Memory B cell (primary cell): ENCODE results near the gene NUP210.
"Not testable (repeated sequence)": the region's sequence is repeated elsewhere in the genome, so short reads cannot be mapped to it uniquely, and the experiment has no call there.

Experiments
- ATAC-seq: fragments of 150-1000 bp; cut with Tn5 transposase; 2 replicates; pipeline ENCODE4 v1.10.0; 2021; ENCODE audit warnings: low read depth, mild to moderate bottlenecking, moderate library complexity
- DNase-seq, 2 donors: peaks; one replicate each; pipeline ENCODE4 v3.0.0; 2022; ENCODE audit warnings: low spot score in 2 of 2
- H3K27ac Mint-ChIP-seq: one replicate; pipeline ENCODE4 v1.8.0; 2022; ENCODE audit warnings: mild to moderate bottlenecking, moderate library complexity, mixed read lengths
- H3K27me3 Mint-ChIP-seq: one replicate; pipeline ENCODE4 v1.8.0; 2022; ENCODE audit warnings: mixed read lengths
- H3K36me3 Mint-ChIP-seq: one replicate; pipeline ENCODE4 v1.8.0; 2022; ENCODE audit warnings: mild to moderate bottlenecking, mixed read lengths
- H3K4me1 Mint-ChIP-seq: one replicate; pipeline ENCODE4 v1.8.0; 2022; ENCODE audit warnings: mixed read lengths
- H3K4me3 Mint-ChIP-seq: one replicate; pipeline ENCODE4 v1.8.0; 2022; ENCODE audit warnings: mild to moderate bottlenecking, moderate library complexity, mixed read lengths
- H3K9me3 Mint-ChIP-seq: one replicate; pipeline ENCODE4 v1.8.0; 2022; ENCODE audit warnings: mixed read lengths

NUP210 gene

DNA sequence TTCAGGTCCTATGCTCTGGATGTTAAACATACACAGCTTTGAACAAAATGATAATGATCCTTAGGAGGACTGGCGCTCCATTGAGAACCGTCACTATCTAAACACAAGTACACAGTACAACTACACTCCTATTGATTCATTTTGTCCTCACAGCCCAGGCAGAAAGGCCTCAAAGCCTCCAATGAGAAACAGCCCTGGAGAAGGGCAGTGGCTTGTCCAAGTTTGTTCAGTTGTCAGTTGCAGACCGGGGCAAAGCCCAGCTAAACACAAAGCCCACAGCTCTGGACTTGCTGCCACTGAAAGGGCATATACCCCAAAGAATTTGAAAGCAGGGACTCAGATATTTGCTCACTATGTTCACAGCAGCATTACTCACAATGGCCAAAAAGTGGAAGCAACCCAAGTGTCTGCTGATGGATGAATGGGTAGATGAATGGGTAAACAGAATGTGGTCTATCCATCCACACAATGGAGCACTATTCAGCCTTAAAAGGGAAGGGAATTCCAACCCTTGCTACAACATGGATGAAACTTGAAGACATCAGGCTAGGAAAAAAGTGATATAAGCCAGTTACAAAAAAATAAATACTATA, 34.7 kb downstream of the NUP210 start:
- no peak overlapping the region for H3K4me3 Mint-ChIP-seq
- H3K27ac Mint-ChIP-seq: peak overlapping the region; percentile 65
- peaks cover 35% of the 10 kb centered on the region for H3K36me3 Mint-ChIP-seq
- no peaks in the 10 kb centered on the region for H3K27me3 Mint-ChIP-seq
- no peaks in the 10 kb centered on the region for H3K9me3 Mint-ChIP-seq
- DNase-seq (no peak), ATAC-seq (no peak)
- peaks cover 12% of the 10 kb centered on the region for H3K4me1 Mint-ChIP-seq

DNA sequence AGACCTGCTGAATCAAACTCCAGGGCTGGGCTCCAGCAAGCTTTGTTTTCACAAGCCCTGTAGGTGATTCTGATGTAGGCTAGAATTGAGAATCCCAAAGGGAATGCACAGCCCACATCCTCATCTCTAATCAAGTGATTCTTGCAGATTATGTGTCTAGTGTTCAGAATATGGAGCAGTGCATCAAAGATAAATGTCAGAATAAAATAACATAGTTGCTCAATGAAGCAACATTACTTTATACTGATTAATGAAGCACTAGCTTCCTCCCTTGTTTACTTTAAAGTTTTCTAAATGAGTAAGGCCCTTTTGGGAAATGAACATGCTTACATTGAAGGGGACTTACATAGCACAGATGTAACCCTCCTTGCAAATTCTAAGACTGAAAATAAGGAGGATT, 39.2 kb downstream of the NUP210 start:
- Mint-ChIP-seq H3K9me3 (no peaks in the 10 kb centered on the region), H3K27me3 (no peaks in the 10 kb centered on the region), H3K4me1 (peaks cover 12% of the 10 kb centered on the region), H3K36me3 (peaks cover 30% of the 10 kb centered on the region), H3K4me3 (no peak overlapping the region), H3K27ac (no peak overlapping the region)
- no peak for ATAC-seq
- DNase-seq: no peak

DNA sequence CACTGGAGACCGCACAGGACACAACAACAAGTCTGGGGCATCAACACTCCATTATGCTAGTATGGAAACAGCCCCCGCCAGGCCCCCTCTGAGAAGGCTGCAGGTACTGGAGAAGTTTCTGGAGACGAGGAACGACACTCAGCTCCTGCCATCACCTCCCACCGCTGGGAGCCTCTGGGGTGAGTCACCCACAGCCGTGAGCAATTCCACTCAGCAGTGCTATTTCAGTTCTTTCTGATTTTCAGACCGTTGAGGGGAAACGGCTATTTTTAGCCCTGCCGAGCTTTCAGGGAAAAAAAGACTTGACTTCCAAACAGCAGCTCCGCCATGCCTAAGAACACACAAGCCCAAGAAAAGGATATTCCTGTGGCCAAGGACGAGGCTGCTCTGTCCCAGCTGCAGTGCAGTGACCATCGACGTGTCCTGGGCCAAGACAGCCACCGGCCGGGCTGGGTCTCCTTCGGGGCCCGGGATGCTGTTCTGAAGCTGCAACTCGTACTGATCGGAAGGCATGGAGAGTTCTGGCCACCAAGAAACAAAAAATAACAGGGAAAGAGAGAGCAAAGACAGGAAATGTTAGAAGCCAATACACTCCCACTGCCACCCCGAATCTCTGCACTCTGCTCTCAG, 40.8 kb downstream of the NUP210 start:
- no peak for DNase-seq
- Mint-ChIP-seq H3K36me3 (peaks cover 20% of the 10 kb centered on the region), H3K27me3 (no peaks in the 10 kb centered on the region), H3K4me3 (no peak overlapping the region), H3K4me1 (peaks cover 10% of the 10 kb centered on the region), H3K27ac (no peak overlapping the region), H3K9me3 (no peaks in the 10 kb centered on the region)
- no peak for ATAC-seq

DNA sequence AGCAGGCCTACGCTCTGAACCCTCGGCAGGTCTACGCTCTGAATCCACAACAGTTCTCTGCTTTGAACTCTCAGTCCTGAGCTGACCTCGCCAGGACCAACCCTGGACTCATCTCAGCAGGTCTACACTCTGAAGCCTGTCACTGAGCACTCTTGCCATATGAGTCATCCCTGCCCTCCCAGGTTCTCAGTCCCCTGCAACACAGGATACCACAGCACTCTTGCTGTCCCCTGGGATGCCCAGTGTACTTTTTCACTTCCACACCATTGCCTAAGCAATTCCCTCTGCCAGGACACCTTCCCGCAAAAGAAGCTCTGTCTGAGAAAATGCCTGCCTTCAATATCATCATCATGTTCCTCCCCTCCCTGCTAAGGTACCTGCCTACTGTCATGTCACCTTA, 42.0 kb downstream of the NUP210 start:
- H3K27ac Mint-ChIP-seq: peak overlapping the region; percentile 72
- no peaks in the 10 kb centered on the region for H3K9me3 Mint-ChIP-seq
- peaks cover 20% of the 10 kb centered on the region for H3K36me3 Mint-ChIP-seq
- ATAC-seq (no peak), DNase-seq (no peak)
- H3K4me1 Mint-ChIP-seq: peaks cover 10% of the 10 kb centered on the region
- no peaks in the 10 kb centered on the region for H3K27me3 Mint-ChIP-seq
- no peak overlapping the region for H3K4me3 Mint-ChIP-seq

DNA sequence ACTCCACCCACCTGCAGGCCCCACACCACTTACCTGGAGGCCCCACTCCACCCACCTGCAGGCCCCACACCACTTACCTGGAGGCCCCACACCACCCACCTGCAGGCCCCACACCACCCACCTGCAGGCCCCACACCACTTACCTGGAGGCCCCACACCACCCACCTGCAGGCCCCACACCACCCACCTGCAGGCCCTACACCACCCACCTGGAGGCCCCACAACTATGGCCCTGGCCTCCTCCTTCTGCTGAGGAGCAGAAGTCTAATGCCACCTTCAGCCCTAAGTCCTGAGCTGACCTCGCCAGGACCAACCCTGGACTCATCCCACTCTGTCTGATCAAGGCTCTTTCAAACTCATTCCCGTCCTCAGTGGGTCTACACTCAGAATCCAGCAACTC, 42.4 kb downstream of the NUP210 start:
- H3K27me3 Mint-ChIP-seq, H3K4me3 Mint-ChIP-seq, ATAC-seq, H3K9me3 Mint-ChIP-seq, DNase-seq, H3K4me1 Mint-ChIP-seq: not testable (repeated sequence)
- H3K27ac Mint-ChIP-seq: peak overlapping the region; percentile 72
- peaks cover 20% of the 10 kb centered on the region for H3K36me3 Mint-ChIP-seq

DNA sequence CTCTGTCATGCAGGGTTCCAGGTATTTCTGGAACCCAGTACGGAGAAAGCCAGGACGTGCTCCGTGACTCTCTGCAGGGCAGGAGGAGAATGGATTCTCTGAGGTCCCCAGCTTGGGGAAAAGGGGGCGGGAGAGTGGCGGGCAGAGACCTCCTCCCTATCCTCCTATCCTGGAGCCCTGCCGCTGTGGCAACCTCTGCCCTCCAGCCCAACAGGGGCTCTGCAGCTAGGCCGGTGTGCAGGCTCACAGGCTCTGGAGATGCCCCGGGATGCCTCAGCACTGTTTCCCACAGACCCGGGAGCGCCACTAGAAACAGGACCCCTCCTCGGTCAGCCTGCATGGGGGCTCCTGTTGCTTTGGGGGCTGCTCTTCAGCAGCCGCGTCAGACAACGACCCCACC, 43.1 kb downstream of the NUP210 start:
- no peaks in the 10 kb centered on the region for H3K9me3 Mint-ChIP-seq
- ATAC-seq (no peak), DNase-seq (no peak)
- H3K27me3 Mint-ChIP-seq: no peaks in the 10 kb centered on the region
- H3K36me3 Mint-ChIP-seq: peaks cover 19% of the 10 kb centered on the region
- no peak overlapping the region for H3K4me3 Mint-ChIP-seq
- peaks cover 6% of the 10 kb centered on the region for H3K4me1 Mint-ChIP-seq
- no peak overlapping the region for H3K27ac Mint-ChIP-seq

DNA sequence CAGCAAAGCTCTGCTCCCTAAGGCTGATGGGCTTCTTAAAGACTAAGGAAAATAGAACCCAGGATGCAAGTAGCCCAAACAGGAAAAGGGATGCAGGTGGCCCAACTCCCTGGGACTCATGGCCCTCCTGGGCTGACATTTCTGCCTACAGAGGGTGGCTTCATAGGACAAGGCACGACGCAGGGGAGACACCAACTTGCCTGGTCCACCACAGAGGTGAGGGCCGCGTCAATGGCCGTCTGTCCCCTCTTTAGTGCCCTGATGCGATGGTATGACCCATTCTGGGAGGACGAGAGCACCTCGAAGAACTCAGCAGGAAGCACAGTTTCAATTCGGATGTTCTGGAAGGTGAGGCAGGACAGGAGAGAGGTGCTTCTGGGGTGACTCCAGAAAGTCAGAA, 44.0 kb downstream of the NUP210 start:
- Mint-ChIP-seq H3K27me3 (no peaks in the 10 kb centered on the region), H3K4me1 (peaks cover 4% of the 10 kb centered on the region), H3K27ac (no peak overlapping the region), H3K9me3 (no peaks in the 10 kb centered on the region), H3K36me3 (peaks cover 24% of the 10 kb centered on the region), H3K4me3 (no peak overlapping the region)
- ATAC-seq: no peak
- no peak for DNase-seq

DNA sequence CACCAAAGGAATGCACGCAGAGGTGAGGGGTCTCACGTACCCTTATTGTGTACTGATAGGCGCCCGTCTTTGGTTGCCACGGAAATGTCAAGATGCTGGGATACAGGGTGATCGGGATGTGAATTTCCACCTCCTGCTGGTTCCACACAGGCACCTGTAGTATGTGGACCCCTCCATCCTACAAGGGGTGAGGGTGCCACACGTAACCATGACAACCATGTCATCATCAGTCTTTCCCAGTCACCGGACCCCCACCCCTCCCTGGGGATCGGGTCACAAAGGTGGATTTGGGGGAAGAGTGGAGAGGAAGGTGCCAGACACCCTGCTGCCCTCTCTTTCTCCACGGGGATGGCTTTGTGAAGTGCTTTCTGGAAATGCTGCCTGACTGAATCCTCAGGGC, 44.7 kb downstream of the NUP210 start:
- H3K36me3 Mint-ChIP-seq: peaks cover 28% of the 10 kb centered on the region
- no peaks in the 10 kb centered on the region for H3K9me3 Mint-ChIP-seq
- peaks cover 4% of the 10 kb centered on the region for H3K4me1 Mint-ChIP-seq
- H3K27ac Mint-ChIP-seq: no peak overlapping the region
- no peaks in the 10 kb centered on the region for H3K27me3 Mint-ChIP-seq
- DNase-seq: no peak
- H3K4me3 Mint-ChIP-seq: no peak overlapping the region
- ATAC-seq: no peak

DNA sequence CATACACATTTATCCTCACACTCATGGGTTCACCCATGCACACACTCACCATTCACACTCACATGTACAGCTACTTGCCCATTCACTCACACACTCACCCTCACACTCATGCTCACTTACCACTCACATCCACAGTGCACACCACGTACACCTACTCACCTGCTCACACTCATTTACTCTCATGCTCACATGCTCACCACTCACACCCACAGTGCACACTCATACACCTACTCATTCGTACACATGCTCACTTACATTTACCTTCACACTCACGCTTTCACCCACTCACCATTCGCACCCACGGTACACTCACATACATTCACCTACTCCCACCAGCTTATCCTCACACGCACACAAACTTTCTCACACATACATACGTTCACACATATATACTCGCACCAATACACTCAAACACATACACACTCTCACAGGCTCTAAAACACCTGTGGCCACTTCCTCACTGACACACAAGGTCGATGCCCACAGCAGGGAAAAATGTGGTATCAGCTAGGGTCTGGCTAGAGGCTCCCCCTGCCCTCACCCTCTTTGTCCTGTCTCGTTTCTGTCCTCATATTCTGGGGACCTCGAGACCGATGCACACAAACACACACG, 46.0 kb downstream of the NUP210 start:
- Mint-ChIP-seq H3K9me3 (no peaks in the 10 kb centered on the region), H3K4me3 (no peak overlapping the region), H3K27ac (no peak overlapping the region), H3K27me3 (no peaks in the 10 kb centered on the region), H3K4me1 (peaks cover 4% of the 10 kb centered on the region), H3K36me3 (peaks cover 31% of the 10 kb centered on the region)
- ATAC-seq (no peak), DNase-seq (no peak)

DNA sequence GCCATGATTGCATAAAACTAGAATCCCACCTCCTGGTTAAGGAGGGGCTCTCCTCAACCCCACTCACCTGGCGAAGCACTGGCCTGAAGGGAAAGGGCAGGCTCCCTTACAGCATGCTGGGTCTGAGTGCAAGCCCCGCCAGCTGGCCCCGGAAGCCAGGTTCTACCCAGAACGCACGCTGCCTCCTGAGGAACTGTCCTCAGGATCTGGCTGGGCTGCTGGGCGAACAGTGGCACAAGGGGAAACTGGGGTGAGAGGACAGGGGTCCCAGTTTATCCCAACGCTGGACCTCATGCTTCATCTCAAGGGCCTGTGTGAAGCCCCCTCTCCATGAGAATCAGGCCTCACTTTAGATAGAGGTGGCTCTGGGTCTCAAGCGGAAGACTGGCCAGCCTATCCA, 47.5 kb downstream of the NUP210 start:
- no peak overlapping the region for H3K27ac Mint-ChIP-seq
- no peaks in the 10 kb centered on the region for H3K9me3 Mint-ChIP-seq
- no peaks in the 10 kb centered on the region for H3K27me3 Mint-ChIP-seq
- DNase-seq: no peak
- peaks cover 28% of the 10 kb centered on the region for H3K36me3 Mint-ChIP-seq
- H3K4me1 Mint-ChIP-seq: peaks cover 2% of the 10 kb centered on the region
- no peak overlapping the region for H3K4me3 Mint-ChIP-seq
- no peak for ATAC-seq

DNA sequence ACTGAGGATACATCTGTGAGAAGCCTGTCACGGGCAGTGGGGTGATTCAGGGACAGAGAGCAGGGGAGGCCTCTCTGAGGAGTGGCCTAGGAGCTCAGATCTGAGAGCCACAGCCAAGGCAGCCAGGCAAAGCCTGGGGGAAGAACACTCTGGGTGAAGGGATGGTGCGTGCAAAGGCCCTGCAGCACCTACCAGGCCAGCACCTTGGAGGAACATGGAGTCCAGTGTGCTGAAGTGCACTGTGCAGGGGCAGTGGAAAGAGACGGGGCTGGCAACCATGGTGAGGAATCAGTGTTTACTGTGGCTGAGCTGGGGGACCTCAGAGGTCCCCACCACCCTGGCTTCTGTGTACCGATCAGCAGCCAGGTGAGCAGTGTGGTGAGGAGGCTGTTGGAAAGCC, 48.0 kb downstream of the NUP210 start:
- Mint-ChIP-seq H3K9me3 (no peaks in the 10 kb centered on the region), H3K27ac (no peak overlapping the region), H3K4me1 (peaks cover 2% of the 10 kb centered on the region), H3K27me3 (no peaks in the 10 kb centered on the region), H3K4me3 (no peak overlapping the region), H3K36me3 (peaks cover 28% of the 10 kb centered on the region)
- DNase-seq (no peak), ATAC-seq (no peak)

DNA sequence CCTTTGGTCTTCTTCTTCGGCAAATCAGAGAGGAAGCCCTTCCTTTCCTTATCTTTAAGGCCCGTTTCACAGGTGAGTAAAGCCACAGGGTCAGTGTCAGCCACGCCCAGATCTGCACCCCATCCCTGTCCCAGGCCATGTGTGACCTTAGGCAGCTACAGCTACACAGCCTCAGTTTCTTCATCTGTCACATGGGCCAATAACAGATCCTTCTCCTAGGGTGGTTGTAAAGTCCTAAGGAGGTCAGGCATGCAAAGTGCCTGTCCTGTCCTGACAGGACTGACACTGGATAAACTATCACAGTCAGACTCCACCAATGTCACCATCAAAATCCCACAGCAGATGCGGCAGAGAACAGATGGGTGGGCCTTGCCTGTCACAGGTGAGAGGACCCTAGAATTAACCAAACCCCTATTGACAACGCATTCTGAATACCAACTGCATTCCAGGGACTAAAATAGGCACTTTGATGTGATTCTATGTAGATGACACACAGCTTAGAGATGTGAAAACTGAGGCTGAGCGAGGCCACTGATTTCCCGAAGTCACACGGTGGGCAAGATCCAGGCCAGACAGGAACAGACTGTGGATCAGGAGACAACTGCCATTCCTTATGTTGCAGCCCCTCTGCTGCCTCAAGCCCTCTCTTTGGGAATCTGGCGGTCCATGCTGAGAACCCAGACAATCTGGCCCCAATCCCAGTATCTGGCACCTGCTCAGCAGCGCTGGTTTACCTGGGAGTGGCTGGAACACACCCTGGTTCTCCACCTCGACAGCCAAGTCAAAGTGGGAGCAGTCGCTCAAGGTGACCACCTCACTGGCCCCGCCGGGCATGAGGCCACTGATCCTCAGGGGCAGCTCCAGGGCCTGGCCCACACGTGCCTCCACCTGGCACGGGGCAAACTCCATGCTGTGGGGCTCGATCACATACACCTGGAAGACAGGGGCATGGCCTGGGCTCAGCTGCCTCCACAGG, 48.7 kb downstream of the NUP210 start:
- Mint-ChIP-seq H3K9me3 (no peaks in the 10 kb centered on the region), H3K36me3 (peaks cover 28% of the 10 kb centered on the region), H3K4me3 (no peak overlapping the region), H3K27ac (no peak overlapping the region), H3K4me1 (peaks cover 2% of the 10 kb centered on the region), H3K27me3 (no peaks in the 10 kb centered on the region)
- no peak for ATAC-seq
- DNase-seq: no peak

DNA sequence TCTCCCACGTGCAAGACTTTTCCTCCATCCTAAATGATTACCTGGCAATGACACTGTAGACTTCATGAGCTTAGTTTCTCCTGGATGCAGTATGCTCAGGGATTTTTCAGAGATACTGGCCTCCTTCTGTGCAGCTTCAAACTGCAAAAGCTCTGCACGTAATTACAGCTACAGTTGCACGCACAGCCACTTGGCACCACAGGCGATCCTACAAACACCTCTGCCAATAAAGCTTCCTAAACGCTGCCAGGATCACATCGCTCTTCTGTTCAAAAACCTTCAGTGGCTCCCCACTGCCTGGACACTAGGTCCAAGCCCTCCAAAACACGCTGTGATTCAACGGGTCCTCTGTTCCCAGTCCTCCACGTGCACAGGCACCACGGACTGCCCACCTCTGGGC, 49.5 kb downstream of the NUP210 start:
- no peaks in the 10 kb centered on the region for H3K9me3 Mint-ChIP-seq
- ATAC-seq: no peak
- H3K27ac Mint-ChIP-seq: no peak overlapping the region
- no peaks in the 10 kb centered on the region for H3K27me3 Mint-ChIP-seq
- no peak for DNase-seq
- no peak overlapping the region for H3K4me3 Mint-ChIP-seq
- peaks cover 3% of the 10 kb centered on the region for H3K4me1 Mint-ChIP-seq
- peaks cover 31% of the 10 kb centered on the region for H3K36me3 Mint-ChIP-seq

DNA sequence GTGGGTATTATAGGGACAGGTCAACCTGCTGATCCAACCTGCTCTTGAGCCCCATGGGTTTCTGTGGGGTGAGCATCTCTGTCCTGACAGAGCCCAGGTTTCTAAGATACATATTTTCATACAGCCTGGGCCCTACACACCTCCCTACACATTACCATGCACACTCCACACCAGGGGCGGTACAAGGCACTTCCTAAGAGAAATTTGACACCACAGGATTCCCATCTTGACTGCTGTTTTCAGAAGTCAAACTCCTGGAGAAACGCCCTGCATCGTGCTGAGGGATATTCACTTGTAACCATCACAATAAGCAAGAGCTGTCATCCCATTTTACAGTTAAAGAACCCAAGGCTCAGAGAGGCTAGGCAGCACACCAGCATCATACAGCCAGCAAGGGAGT, 50.1 kb downstream of the NUP210 start:
- Mint-ChIP-seq H3K36me3 (peaks cover 31% of the 10 kb centered on the region), H3K27me3 (no peaks in the 10 kb centered on the region), H3K9me3 (no peaks in the 10 kb centered on the region), H3K4me1 (peaks cover 5% of the 10 kb centered on the region), H3K4me3 (no peak overlapping the region), H3K27ac (peak overlapping the region; percentile 38)
- DNase-seq (no peak), ATAC-seq (no peak)
